HL-60/S4 treated with retinoic acid at 250 ng/mL for 4 days and 3 days (cell line): ENCODE measurements around the gene BCL2A1.
"Not testable (repeated sequence)": the region's sequence is repeated elsewhere in the genome, so short reads cannot be mapped to it uniquely, and the experiment has no call there.

Source experiments
- in situ Hi-C: fragments of 300-500 bp; cut with MboI; formaldehyde crosslinking; loops from 2 replicates; pipeline ENCODE4 v1.7.0; 2022; ENCODE audit warnings: low sequenced_read_pairs

The BCL2A1 gene

GRCh38 chr15:79926116-79926515, 44.9 kb downstream of the BCL2A1 start:
- in situ Hi-C loops = not testable (repeated sequence)

GRCh38 chr15:79924379-79924778, 46.6 kb downstream of the BCL2A1 start:
- in situ Hi-C loops = loop anchor here (25.0 kb wide), 1 partner anchor 238 kb away; the partner anchor contains the start of gene FAH

DNA sequence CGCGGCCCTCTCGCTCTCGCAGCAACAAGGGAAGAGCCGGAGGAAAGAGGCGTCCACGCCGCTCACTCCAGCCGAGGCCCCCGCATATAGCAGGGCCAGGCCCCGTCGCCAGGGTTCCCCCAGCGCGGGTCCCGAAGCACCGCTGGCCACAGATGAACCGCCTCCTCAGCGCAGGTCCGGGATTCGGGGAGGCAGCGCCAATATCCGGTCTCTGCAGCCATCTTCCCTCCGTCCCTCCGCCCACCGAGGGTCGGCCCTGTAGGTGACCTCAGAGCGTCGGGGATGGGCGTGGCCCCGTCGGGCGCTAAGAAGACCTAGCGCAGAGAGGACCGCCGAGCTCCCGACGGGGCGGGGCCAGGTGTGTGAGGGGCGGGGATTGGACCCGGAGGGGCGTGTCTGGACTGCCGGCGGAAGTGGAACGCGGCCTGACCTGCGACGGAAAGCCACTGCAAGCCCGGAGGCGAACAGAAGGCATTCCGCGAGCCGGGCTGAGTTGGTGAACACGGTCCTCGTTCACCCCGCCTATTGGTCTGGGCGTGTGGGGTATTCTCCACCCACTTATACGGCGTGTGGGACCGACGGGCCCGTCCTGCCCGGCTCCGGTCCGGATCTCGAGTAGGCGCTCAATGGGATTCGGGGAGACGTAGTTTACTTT, 47.4 kb downstream of the BCL2A1 start:
- in situ Hi-C loops = loop anchor here (25.0 kb wide), 1 partner anchor 239 kb away; the partner anchor contains the start of gene FAH

- in situ Hi-C loops = loop anchor here (25.0 kb wide), 1 partner anchor 239 kb away; the partner anchor contains the start of gene FAH
Measured at GRCh38 chr15:79923079-79923514, 47.9 kb downstream of the BCL2A1 start.

DNA sequence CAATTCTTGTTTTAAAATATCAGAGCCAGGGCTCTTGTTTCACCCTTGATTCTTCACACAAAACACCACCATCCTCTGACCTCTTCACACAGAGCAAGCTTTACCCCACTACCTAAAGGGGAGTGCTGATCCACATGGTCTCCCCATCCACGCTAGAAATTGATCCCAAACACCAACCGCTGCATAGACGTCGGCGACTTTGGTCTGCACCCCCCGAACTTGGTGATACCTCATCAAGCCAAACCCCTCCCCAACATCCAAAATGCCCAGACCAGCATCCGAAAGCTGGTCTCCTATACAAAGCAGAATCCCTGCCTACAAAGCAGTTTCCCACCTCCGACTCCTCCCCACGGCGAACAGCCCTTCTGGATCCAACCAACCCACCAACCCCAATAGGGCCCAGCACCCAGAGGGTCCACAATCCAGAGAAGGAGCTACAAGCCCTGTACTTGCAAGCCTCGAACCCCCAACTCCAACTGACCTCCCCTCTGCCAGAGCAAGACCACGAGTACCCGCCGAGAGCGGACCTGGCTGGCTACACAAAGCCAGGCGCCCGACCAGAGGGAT, 48.4 kb downstream of the BCL2A1 start:
- in situ Hi-C loops = loop anchor here (25.0 kb wide), 1 partner anchor 240 kb away; the partner anchor contains the start of gene FAH

- in situ Hi-C loops = loop anchor here (25.0 kb wide), 1 partner anchor 242 kb away; the partner anchor contains the start of gene FAH
Measured at GRCh38 chr15:79919749-79920511, 51.1 kb downstream of the BCL2A1 start.

- in situ Hi-C loops = loop anchor here (25.0 kb wide), 1 partner anchor 243 kb away; the partner anchor contains the start of gene FAH
Measured at GRCh38 chr15:79919090-79919748, 51.8 kb downstream of the BCL2A1 start.

- in situ Hi-C loops = loop anchor here (25.0 kb wide), 1 partner anchor 244 kb away; the partner anchor contains the start of gene FAH
Measured at GRCh38 chr15:79918278-79918677, 52.7 kb downstream of the BCL2A1 start.

DNA sequence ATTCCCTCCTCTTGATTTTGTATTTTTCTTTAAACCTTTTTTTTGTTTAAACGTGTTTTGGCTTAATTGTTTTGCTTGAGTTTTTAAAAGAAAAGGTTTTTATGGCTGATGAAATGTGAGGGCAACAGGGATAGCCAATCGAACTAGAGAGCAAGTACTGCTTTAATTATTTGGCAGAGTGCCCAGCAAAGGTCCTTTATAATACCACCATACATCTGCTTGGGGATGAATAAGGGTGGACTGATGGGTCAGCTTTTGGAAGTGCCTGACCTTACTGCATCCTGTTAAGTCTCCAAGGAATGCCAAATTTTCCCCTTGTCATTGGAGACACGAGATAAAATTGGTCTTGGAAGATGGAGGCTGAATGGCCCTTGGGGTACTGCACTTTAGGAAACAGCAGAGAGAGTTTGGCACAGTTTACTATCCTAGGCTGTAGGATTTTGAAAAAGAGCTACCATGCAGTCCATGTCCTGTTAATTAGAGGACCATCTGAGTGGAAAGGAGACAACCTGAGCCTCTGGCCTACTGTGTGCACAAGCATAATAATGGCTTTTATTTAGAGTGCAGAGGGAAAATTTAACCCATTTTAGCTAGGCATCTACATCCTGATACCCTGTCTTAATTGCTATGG, 54.4 kb downstream of the BCL2A1 start:
- in situ Hi-C loops = loop anchor here (25.0 kb wide), 1 partner anchor 246 kb away; the partner anchor contains the start of gene FAH

DNA sequence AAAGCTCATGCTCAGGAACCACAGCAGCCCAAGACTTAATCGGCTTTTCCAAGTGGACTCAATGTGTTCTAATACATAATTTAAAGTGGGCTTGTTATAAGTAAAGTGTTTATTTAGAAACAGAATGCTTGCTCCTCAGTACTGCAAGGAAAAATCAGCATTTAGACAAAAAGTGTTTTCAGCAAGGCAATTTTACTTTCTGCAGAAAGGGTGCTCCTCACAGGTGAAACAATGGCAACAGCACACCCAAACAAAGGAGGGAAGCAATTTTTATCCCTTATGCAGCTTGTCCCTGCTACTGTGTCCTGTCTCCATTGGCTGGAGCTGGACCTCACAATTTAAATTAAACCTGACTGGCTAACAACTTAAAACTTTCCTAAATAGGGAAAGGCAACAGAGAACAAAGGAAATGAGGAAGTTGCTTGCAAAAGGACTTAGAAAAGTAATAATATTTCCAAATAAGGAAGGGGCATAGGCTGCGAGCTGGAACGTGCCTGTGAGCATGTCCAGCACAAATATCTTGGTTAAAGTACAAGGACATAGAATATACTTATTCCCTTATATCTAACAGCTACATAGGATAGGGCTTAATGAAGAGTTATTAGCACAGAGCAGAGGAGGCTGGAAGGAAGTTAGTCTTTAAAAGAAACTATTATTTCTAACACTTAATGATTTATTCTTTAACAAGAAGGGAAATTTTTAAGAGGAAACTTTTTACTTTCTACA, 55.1 kb downstream of the BCL2A1 start:
- in situ Hi-C loops = loop anchor here (25.0 kb wide), 1 partner anchor 246 kb away; the partner anchor contains the start of gene FAH

- in situ Hi-C loops = loop anchor here (25.0 kb wide), 1 partner anchor 248 kb away; the partner anchor contains the start of gene FAH
Measured at GRCh38 chr15:79914728-79915127, 56.3 kb downstream of the BCL2A1 start.
